ENCODE measurements around the gene OR10H2. TPM values are rescaled to one million over a fixed set of nuclear protein-coding genes. Genes with fewer than 3 reads are reported as not detected.

Gene OR10H2
- total RNA-seq, 4 donors from 2014 or later = not detected

GRCh38 chr19:15715642-15716041 lies 12.2 kb upstream of the OR10H2 start:
- Histone ChIP-seq H3K9me3 (no peaks in the 10 kb centered on the region), H3K4me3 (no peak overlapping the region), H3K27ac (no peak overlapping the region), H3K4me1 (no peaks in the 10 kb centered on the region), H3K27me3 (no peaks in the 10 kb centered on the region), H3K36me3 (no peaks in the 10 kb centered on the region)
- DNase-seq = no peak
- no peak for TF ChIP-seq POLR2A (IDR thresholded peaks at IDR 0.05)
- TF ChIP-seq, protein P1, sequence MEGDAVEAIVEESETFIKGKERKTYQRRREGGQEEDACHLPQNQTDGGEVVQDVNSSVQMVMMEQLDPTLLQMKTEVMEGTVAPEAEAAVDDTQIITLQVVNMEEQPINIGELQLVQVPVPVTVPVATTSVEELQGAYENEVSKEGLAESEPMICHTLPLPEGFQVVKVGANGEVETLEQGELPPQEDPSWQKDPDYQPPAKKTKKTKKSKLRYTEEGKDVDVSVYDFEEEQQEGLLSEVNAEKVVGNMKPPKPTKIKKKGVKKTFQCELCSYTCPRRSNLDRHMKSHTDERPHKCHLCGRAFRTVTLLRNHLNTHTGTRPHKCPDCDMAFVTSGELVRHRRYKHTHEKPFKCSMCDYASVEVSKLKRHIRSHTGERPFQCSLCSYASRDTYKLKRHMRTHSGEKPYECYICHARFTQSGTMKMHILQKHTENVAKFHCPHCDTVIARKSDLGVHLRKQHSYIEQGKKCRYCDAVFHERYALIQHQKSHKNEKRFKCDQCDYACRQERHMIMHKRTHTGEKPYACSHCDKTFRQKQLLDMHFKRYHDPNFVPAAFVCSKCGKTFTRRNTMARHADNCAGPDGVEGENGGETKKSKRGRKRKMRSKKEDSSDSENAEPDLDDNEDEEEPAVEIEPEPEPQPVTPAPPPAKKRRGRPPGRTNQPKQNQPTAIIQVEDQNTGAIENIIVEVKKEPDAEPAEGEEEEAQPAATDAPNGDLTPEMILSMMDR (IDR thresholded peaks at IDR 0.05) = no peak
- intact Hi-C loops (cut with DNase I; ENCODE audit: low total_unique reads) = no loop called here

- H3K27ac ChIP-seq = no peak overlapping the region
- H3K4me1 ChIP-seq = no peaks in the 10 kb centered on the region
- no peaks in the 10 kb centered on the region for H3K27me3 ChIP-seq
- H3K36me3 ChIP-seq = no peaks in the 10 kb centered on the region
- DNase-seq = no peak
- no peak for TF ChIP-seq POLR2A (IDR thresholded peaks at IDR 0.05)
- TF ChIP-seq, protein P1 (IDR thresholded peaks at IDR 0.05) = no peak
- intact Hi-C loops (cut with DNase I; ENCODE audit: low total_unique reads) = no loop called here
- no peak overlapping the region for H3K4me3 ChIP-seq
- H3K9me3 ChIP-seq = no peaks in the 10 kb centered on the region
Measured at GRCh38 chr19:15717809-15718208, 10.0 kb upstream of the OR10H2 start.

DNA sequence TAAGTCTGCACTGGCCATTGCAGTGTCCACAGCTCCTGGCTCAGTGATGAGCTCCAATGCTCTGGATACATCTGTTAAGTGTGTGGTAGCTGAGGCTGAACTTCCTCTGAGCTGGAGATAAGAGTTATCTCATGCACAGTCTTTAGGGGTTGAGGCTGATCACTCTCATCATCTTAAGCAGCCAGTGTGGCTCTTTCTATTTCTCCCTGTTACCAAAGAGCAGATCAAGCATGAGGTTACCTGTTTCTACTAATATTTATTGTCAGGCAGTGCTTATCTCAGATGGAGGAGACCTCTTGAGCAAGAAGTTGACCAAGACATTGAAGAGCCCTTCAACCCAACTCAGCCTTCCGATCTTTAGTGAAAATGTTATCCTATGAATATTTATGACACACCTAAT lies 6.6 kb upstream of the OR10H2 start:
- H3K27ac ChIP-seq = no peak overlapping the region
- DNase-seq = no peak
- intact Hi-C loops (cut with DNase I; ENCODE audit: low total_unique reads) = no loop called here
- H3K27me3 ChIP-seq = no peaks in the 10 kb centered on the region
- H3K9me3 ChIP-seq = no peaks in the 10 kb centered on the region
- no peak overlapping the region for H3K4me3 ChIP-seq
- H3K36me3 ChIP-seq = no peaks in the 10 kb centered on the region
- no peak for TF ChIP-seq POLR2A (IDR thresholded peaks at IDR 0.05)
- TF ChIP-seq, protein P1 (IDR thresholded peaks at IDR 0.05) = no peak
- no peaks in the 10 kb centered on the region for H3K4me1 ChIP-seq

DNA sequence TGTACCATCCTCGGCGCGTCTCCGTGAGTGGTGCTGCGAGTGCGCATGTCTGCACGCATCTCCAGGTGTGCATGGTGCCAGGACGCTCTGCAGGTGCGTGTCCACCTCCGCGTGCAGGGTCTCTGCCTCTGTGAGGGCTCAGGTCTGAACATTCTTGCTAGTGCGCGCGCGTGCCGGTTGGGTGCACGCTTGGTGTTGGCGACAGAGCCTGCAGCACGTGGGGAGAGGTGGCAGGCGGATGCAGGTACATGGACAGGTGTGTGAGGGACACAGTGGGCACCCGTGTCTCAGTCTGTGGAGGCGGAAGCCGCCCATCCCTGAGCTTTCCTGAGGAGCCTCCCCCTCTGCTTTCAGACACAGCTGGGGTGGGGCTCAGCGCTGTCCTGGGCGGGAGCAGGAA lies 4.9 kb upstream of the OR10H2 start:
- intact Hi-C loops (cut with DNase I; ENCODE audit: low total_unique reads) = no loop called here
- Histone ChIP-seq H3K9me3 (no peaks in the 10 kb centered on the region), H3K27ac (no peak overlapping the region), H3K4me3 (no peak overlapping the region), H3K4me1 (no peaks in the 10 kb centered on the region), H3K27me3 (no peaks in the 10 kb centered on the region), H3K36me3 (no peaks in the 10 kb centered on the region)
- TF ChIP-seq, protein P1 (IDR thresholded peaks at IDR 0.05) = no peak
- no peak for TF ChIP-seq POLR2A (IDR thresholded peaks at IDR 0.05)
- DNase-seq = no peak

DNA sequence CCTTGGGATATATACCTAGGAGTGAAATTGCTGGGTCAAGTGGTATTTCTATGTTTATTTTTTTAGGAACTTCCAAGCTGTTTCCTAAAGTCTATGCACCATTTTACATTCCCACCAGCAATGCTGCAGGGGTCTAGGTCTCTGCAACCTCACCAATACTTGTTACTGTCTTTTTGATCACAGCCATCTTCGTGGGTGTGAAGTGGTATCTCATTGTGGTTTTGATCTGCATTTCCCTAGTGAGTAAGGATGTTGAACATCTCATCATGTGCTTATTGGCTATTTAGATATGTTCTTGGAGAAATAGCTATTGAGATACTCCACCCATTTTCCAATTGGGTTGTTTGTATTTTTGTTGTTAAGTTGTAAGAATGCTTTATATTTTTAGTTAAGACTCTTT lies 2.7 kb downstream of the OR10H2 start:
- no peaks in the 10 kb centered on the region for H3K27me3 ChIP-seq
- no peaks in the 10 kb centered on the region for H3K9me3 ChIP-seq
- no peak overlapping the region for H3K4me3 ChIP-seq
- no peaks in the 10 kb centered on the region for H3K36me3 ChIP-seq
- TF ChIP-seq, protein P1 (IDR thresholded peaks at IDR 0.05) = no peak
- no peak for TF ChIP-seq POLR2A (IDR thresholded peaks at IDR 0.05)
- H3K4me1 ChIP-seq = no peaks in the 10 kb centered on the region
- no peak for DNase-seq
- intact Hi-C loops (cut with DNase I; ENCODE audit: low total_unique reads) = no loop called here
- no peak overlapping the region for H3K27ac ChIP-seq
